Measurements from ENCODE around the gene ATP5F1E. TPM values are rescaled to one million over a fixed set of nuclear protein-coding genes. Genes with fewer than 3 reads are reported as not detected.
A peak's percentile ranks its signal among the peaks of the same experiment; 100 is the strongest.
"Not testable (repeated sequence)": the region's sequence is repeated elsewhere in the genome, so short reads cannot be mapped to it uniquely, and the experiment has no call there.

ATP5F1E gene
- total RNA-seq, 1 donor from 2014 or later: 66.7 TPM

DNA sequence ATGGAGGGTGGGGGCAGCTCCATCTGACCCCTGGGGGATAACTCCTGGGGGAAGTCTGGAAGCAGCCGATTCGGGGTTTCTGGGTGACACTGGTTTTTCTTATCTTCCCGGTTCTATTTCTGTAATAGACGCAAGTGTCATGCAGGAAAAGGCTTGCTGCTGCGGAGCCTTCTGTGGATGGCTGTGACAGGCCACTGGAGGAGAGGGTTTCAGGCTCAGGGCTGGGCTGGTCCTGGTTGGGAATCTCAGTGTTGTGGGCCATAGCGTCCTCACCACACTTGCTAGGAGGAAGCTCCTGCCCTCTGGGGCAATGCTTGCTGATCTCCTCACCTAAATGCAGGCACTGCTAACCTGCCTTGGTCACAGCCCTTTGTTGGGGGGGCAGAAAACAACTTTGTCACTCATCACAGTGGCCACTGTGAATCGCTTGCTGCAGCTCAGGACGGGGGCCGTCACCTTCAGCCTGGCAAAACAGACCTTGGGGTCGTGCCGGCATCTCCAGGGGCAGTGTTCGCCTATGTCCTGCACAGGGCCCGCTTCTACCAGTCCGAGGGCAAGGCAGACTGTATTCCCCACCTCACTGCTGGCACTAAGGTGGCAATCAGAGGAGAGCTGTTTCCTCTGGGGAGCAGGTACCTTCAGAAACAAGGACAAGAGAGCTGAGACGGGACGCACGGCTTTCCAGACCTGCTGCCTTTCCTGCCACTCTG, 17.3 kb downstream of the ATP5F1E start:
- Mint-ChIP-seq H3K4me1 (ENCODE audit: unreplicated experiment) (peaks cover 41% of the 10 kb centered on the region), H3K9me3 (ENCODE audit: unreplicated experiment) (no peaks in the 10 kb centered on the region), H3K27me3 (ENCODE audit: unreplicated experiment) (no peaks in the 10 kb centered on the region), H3K4me3 (ENCODE audit: unreplicated experiment) (no peak overlapping the region), H3K27ac (ENCODE audit: unreplicated experiment) (peak overlapping the region; percentile 78), H3K36me3 (ENCODE audit: unreplicated experiment) (no peaks in the 10 kb centered on the region)
- DNase-seq (ENCODE audit: extremely low spot score, unreplicated experiment): peak; percentile 66
- TF ChIP-seq, protein P1, sequence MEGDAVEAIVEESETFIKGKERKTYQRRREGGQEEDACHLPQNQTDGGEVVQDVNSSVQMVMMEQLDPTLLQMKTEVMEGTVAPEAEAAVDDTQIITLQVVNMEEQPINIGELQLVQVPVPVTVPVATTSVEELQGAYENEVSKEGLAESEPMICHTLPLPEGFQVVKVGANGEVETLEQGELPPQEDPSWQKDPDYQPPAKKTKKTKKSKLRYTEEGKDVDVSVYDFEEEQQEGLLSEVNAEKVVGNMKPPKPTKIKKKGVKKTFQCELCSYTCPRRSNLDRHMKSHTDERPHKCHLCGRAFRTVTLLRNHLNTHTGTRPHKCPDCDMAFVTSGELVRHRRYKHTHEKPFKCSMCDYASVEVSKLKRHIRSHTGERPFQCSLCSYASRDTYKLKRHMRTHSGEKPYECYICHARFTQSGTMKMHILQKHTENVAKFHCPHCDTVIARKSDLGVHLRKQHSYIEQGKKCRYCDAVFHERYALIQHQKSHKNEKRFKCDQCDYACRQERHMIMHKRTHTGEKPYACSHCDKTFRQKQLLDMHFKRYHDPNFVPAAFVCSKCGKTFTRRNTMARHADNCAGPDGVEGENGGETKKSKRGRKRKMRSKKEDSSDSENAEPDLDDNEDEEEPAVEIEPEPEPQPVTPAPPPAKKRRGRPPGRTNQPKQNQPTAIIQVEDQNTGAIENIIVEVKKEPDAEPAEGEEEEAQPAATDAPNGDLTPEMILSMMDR (IDR thresholded peaks at IDR 0.05): no peak

DNA sequence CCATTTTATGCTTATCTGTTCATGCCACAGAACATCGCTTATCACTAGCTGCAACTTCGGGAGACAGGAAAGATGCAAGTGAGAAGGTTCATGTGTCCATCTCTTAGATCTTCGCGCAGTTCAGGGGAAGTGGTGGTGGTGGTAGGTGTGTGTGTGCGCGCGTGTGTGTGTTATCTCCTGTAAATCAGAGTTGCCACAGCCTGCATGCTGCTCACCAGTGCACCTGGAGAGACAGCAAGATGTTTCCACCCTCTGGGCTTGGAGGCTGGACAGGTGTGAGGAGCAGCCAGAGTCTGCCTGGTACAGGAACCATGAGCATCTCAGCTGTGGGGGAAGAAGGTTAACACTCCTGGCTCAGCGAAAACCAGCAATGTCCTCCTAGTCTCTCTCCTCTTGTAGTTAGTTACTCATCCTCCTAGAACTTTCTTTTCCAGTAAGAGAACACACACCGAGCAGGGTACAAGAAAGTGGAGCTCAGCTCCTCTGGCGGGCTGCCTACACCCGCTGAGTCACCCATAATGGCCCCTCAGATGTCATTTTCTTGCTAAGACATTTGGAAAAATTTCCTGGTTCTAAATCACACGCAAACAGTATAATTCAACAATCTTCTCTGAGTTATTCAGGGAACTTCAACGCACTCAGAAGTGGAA, 18.1 kb downstream of the ATP5F1E start:
- peak overlapping the region; percentile 78 for H3K27ac Mint-ChIP-seq (ENCODE audit: unreplicated experiment)

DNA sequence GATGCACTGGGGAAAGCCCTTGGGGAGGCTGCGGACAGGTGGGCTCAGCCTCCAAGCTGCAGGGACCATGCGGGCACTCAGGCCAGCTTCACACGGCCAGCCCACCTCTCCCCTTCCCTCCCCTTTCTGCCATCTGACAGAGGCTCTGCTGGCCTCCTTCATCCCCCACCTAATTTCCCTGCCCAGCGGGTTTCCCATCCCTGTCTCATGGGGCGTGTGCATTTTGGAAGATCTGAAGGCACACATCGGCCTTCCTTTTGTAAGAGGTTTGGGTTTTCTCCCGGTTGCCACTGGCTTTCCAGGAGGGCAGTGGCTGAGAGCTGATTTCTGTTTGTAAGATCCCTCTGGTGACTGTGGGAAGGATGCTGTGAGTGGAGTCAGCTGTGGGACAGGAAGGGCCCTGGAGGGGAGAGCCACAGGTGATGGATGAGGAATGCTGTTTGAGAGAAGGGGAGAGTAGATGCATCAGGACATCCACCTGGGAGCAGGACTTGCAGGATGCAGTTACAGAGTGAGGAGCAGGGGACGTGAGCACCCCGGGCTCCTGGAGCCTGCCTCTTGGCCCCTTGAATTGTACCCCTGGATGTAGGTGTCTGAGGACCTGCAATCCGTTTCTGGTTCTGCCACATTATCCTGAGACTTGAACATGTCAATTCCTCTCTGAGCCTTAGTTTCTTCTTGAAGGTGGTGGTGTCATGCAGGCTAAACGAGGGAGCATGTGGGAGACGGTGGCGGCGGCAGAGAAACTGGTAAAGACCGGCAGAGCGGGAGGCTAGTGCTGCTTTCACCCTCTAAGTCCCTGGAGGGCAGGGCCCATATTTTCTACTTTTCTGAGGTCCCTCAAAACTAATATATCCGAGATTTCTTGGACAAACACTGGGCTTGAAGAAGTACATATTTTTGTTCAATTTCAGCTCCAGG, 18.8 kb downstream of the ATP5F1E start:
- peak; percentile 51 for DNase-seq (ENCODE audit: extremely low spot score, unreplicated experiment)
- peaks cover 42% of the 10 kb centered on the region for H3K4me1 Mint-ChIP-seq (ENCODE audit: unreplicated experiment)
- TF ChIP-seq, protein P1 (IDR thresholded peaks at IDR 0.05): no peak
- H3K4me3 Mint-ChIP-seq (ENCODE audit: unreplicated experiment): no peak overlapping the region
- no peaks in the 10 kb centered on the region for H3K36me3 Mint-ChIP-seq (ENCODE audit: unreplicated experiment)
- H3K27ac Mint-ChIP-seq (ENCODE audit: unreplicated experiment): peak overlapping the region; percentile 98
- no peaks in the 10 kb centered on the region for H3K9me3 Mint-ChIP-seq (ENCODE audit: unreplicated experiment)
- H3K27me3 Mint-ChIP-seq (ENCODE audit: unreplicated experiment): no peaks in the 10 kb centered on the region

More for the DNA sequence above, 18.1 kb downstream of the ATP5F1E start:
- Mint-ChIP-seq H3K27me3 (ENCODE audit: unreplicated experiment) (no peaks in the 10 kb centered on the region), H3K4me3 (ENCODE audit: unreplicated experiment) (no peak overlapping the region), H3K9me3 (ENCODE audit: unreplicated experiment) (no peaks in the 10 kb centered on the region), H3K36me3 (ENCODE audit: unreplicated experiment) (no peaks in the 10 kb centered on the region), H3K4me1 (ENCODE audit: unreplicated experiment) (peaks cover 42% of the 10 kb centered on the region)
- peak; percentile 42 for DNase-seq (ENCODE audit: extremely low spot score, unreplicated experiment)
- TF ChIP-seq, protein P1 (IDR thresholded peaks at IDR 0.05): no peak

DNA sequence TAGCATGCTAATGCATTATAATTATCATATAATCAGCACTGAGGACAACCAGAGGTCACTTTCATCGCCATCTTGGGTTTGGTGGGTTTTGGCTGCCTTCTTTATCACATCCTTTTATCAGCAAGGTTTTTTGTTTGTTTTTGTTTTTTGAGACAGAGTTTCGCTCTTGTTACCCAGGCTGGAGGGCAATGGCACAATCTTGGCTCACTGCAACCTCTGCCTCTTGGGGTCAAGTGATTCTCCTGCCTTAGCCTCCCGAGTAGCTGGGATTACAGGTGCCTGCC, 20.3 kb downstream of the ATP5F1E start:
- not testable (repeated sequence) for H3K27me3 Mint-ChIP-seq (ENCODE audit: unreplicated experiment); H3K4me3 Mint-ChIP-seq (ENCODE audit: unreplicated experiment); DNase-seq (ENCODE audit: extremely low spot score, unreplicated experiment); H3K36me3 Mint-ChIP-seq (ENCODE audit: unreplicated experiment); H3K9me3 Mint-ChIP-seq (ENCODE audit: unreplicated experiment)
- Mint-ChIP-seq H3K27ac (ENCODE audit: unreplicated experiment) (peak overlapping the region; percentile 98), H3K4me1 (ENCODE audit: unreplicated experiment) (peaks cover 40% of the 10 kb centered on the region)

DNA sequence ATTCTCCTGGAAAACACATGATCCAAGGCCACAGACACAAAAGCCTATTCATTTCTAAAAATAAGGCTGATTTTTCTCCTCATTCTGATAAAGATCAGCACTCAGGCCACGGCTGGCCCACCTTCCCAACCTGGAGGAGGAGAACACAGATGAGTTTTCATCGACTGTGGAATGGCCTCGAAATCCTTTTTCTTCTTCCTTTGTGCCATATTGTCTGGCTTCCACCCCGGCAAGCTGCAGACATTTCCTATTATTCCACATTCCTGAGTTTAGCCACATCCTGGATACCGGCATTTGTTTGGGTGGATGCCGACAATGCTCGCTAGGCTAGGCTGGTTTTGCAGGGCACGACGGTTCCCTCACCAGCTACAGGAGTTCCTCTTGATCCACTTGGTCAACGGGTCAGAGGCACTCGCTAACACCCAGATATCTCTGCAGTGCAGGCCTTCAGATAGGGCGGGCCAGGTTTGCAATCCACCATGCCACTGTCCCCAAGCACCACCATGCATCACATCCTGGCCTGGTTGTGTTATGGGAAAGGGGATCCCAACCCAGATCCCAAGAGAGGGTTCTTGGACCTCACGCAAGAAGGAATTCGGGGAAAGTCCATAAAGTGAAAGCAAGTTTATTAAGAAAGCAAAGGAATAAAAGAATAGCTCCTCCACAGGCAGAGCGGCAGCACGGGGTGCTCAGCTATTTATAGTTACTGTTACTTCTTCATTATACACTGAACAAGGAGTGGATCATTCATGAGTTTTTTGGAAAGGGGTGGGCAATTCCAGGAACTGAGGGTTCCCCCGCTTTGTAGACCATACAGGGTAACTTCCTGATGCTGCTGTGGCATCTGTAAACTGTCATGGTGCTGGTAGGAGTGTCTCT, 20.9 kb downstream of the ATP5F1E start:
- Mint-ChIP-seq H3K4me1 (ENCODE audit: unreplicated experiment) (peaks cover 38% of the 10 kb centered on the region), H3K27ac (ENCODE audit: unreplicated experiment) (peak overlapping the region; percentile 98), H3K9me3 (ENCODE audit: unreplicated experiment) (no peaks in the 10 kb centered on the region), H3K36me3 (ENCODE audit: unreplicated experiment) (no peaks in the 10 kb centered on the region), H3K27me3 (ENCODE audit: unreplicated experiment) (no peaks in the 10 kb centered on the region), H3K4me3 (ENCODE audit: unreplicated experiment) (peak overlapping the region; percentile 44)
- DNase-seq (ENCODE audit: extremely low spot score, unreplicated experiment): peak; percentile 83
- TF ChIP-seq, protein P1 (IDR thresholded peaks at IDR 0.05): no peak
